Astrocyte (in vitro differentiated cells and primary cell): ENCODE measurements around the gene PPY. TPM values are rescaled to one million over a fixed set of nuclear protein-coding genes. Genes with fewer than 3 reads are reported as not detected.
A peak's percentile ranks its signal among the peaks of the same experiment; 100 is the strongest.

Source experiments
- DNase-seq: peaks from one replicate; pipeline ENCODE4 v3.0.0-alpha.2; 2010; ENCODE audit warnings: low read depth
- FAIRE-seq: peaks from 2 replicates; lab custom pipeline; 2011; peaks lifted over from hg19 to GRCh38; lab: Jason Lieb, UNC
- H2AFZ ChIP-seq: 2 replicates; pipeline ENCODE4 v1.6.0; 2012; ENCODE audit warnings: low read depth, low read length, inconsistent platforms
- H3K27ac ChIP-seq: 2 replicates; pipeline ENCODE4 v1.5.1; 2011; ENCODE audit warnings: low read depth, low read length, inconsistent platforms
- H3K27me3 ChIP-seq: 2 replicates; pipeline ENCODE4 v1.6.0; 2011; ENCODE audit warnings: low read length, inconsistent platforms; ENCODE audit not compliant: insufficient read depth
- H3K36me3 ChIP-seq: 2 replicates; pipeline ENCODE4 v1.5.1; 2011; ENCODE audit warnings: low read length, inconsistent platforms; ENCODE audit not compliant: insufficient read depth
- H3K4me1 ChIP-seq: 2 replicates; pipeline ENCODE4 v1.5.1; 2011; ENCODE audit warnings: low read length, inconsistent platforms; ENCODE audit not compliant: insufficient read depth
- H3K4me2 ChIP-seq: 2 replicates; pipeline ENCODE4 v1.6.0; 2012; ENCODE audit warnings: low read length, inconsistent platforms
- H3K4me3 ChIP-seq: 2 replicates; pipeline ENCODE4 v1.5.1; 2011; ENCODE audit warnings: low read depth, mild to moderate bottlenecking, low read length, inconsistent platforms; ENCODE audit not compliant: insufficient read depth
- H3K79me2 ChIP-seq: 2 replicates; pipeline ENCODE4 v1.6.0; 2012; ENCODE audit warnings: mild to moderate bottlenecking, low read length, inconsistent platforms; ENCODE audit not compliant: insufficient read depth
- H3K9ac ChIP-seq: 2 replicates; pipeline ENCODE4 v1.6.0; 2012; ENCODE audit warnings: mild to moderate bottlenecking, low read length, inconsistent platforms
- H3K9me3 ChIP-seq: 2 replicates; pipeline ENCODE4 v1.5.1; 2012; ENCODE audit warnings: low read depth, mild to moderate bottlenecking, low read length, inconsistent platforms; ENCODE audit not compliant: insufficient read depth
- H4K20me1 ChIP-seq: 2 replicates; pipeline ENCODE4 v1.6.0; 2012; ENCODE audit warnings: low read length, inconsistent platforms; ENCODE audit not compliant: insufficient read depth
- H3K27ac Mint-ChIP-seq: one replicate; pipeline ENCODE4 v1.8.0; 2021; ENCODE audit warnings: mild to moderate bottlenecking, mixed read lengths; ENCODE audit not compliant: unreplicated experiment
- H3K27me3 Mint-ChIP-seq: one replicate; pipeline ENCODE4 v1.8.0; 2021; ENCODE audit warnings: low read depth, mixed read lengths; ENCODE audit not compliant: unreplicated experiment
- H3K36me3 Mint-ChIP-seq: one replicate; pipeline ENCODE4 v1.8.0; 2021; ENCODE audit warnings: low read depth, mixed read lengths; ENCODE audit not compliant: unreplicated experiment
- H3K4me1 Mint-ChIP-seq: one replicate; pipeline ENCODE4 v1.8.0; 2021; ENCODE audit warnings: low read depth, mixed read lengths; ENCODE audit not compliant: unreplicated experiment
- H3K4me3 Mint-ChIP-seq: one replicate; pipeline ENCODE4 v1.8.0; 2021; ENCODE audit warnings: mild to moderate bottlenecking, moderate library complexity, mixed read lengths; ENCODE audit not compliant: unreplicated experiment
- H3K9me3 Mint-ChIP-seq: one replicate; pipeline ENCODE4 v1.8.0; 2021; ENCODE audit warnings: mild to moderate bottlenecking, mixed read lengths; ENCODE audit not compliant: unreplicated experiment
- CTCF ChIP-seq: IDR thresholded peaks from 2 replicates; pipeline ENCODE4 v1.5.1; 2011; ENCODE audit warnings: low read depth, mild to moderate bottlenecking, inconsistent platforms, low read length, moderate library complexity; ENCODE audit not compliant: insufficient read depth
- EZH2 ChIP-seq: IDR thresholded peaks from 2 replicates; pipeline ENCODE4 v1.6.1; 2012; ENCODE audit warnings: mild to moderate bottlenecking, low read length, inconsistent platforms; ENCODE audit not compliant: insufficient read depth
- total RNA-seq: library from RNA; stranded (reverse); gene quantifications from 2 replicates; pipeline ENCODE4 v1.2.1, GENCODE V29; 2021

Gene PPY
- total RNA-seq, 1 donor from 2014 or later: not detected

- H2AFZ ChIP-seq: no peak overlapping the region
Observed at GRCh38 chr17:43935204-43935925, 6.9 kb downstream of the PPY start.

GRCh38 chr17:43932923-43933322 lies 9.4 kb downstream of the PPY start:
- H3K36me3 ChIP-seq: no peaks in the 10 kb centered on the region
- no peaks in the 10 kb centered on the region for H3K4me1 ChIP-seq
- no peak for DNase-seq
- H3K79me2 ChIP-seq: no peaks in the 10 kb centered on the region
- no peaks in the 10 kb centered on the region for H4K20me1 ChIP-seq
- no peak overlapping the region for H3K4me2 ChIP-seq
- Mint-ChIP-seq H3K36me3 (no peaks in the 10 kb centered on the region), H3K4me1 (peaks cover 3% of the 10 kb centered on the region), H3K9me3 (no peaks in the 10 kb centered on the region), H3K27ac (no peak overlapping the region), H3K4me3 (no peak overlapping the region), H3K27me3 (peaks cover 31% of the 10 kb centered on the region)
- peaks cover 14% of the 10 kb centered on the region for H3K27me3 ChIP-seq
- H3K9me3 ChIP-seq: no peaks in the 10 kb centered on the region
- FAIRE-seq: no peak
- H3K27ac ChIP-seq: no peak overlapping the region
- TF ChIP-seq CTCF: no peak
- no peak for TF ChIP-seq EZH2
- H2AFZ ChIP-seq: no peak overlapping the region
- no peak overlapping the region for H3K4me3 ChIP-seq
- no peak overlapping the region for H3K9ac ChIP-seq

More at GRCh38 chr17:43935204-43935925, 6.9 kb downstream of the PPY start:
- H3K27me3 Mint-ChIP-seq: peaks cover 39% of the 10 kb centered on the region
- no peak overlapping the region for H3K27ac ChIP-seq
- FAIRE-seq (no peak), DNase-seq (no peak)
- H3K36me3 ChIP-seq: no peaks in the 10 kb centered on the region
- TF ChIP-seq EZH2: no peak
- no peak for TF ChIP-seq CTCF
- H3K4me3 Mint-ChIP-seq: no peak overlapping the region
- H3K79me2 ChIP-seq: no peaks in the 10 kb centered on the region
- H3K27ac Mint-ChIP-seq: no peak overlapping the region
- H3K4me1 ChIP-seq: no peaks in the 10 kb centered on the region
- no peaks in the 10 kb centered on the region for H4K20me1 ChIP-seq
- no peak overlapping the region for H3K9ac ChIP-seq
- peaks cover 7% of the 10 kb centered on the region for H3K27me3 ChIP-seq
- H3K9me3 ChIP-seq: no peaks in the 10 kb centered on the region
- H3K4me2 ChIP-seq: no peak overlapping the region
- H3K4me1 Mint-ChIP-seq: peaks cover 3% of the 10 kb centered on the region
- no peaks in the 10 kb centered on the region for H3K36me3 Mint-ChIP-seq
- H3K9me3 Mint-ChIP-seq: no peaks in the 10 kb centered on the region
- no peak overlapping the region for H3K4me3 ChIP-seq

- peak overlapping the region; percentile 47 for H3K27ac Mint-ChIP-seq
- Histone ChIP-seq H3K27ac (no peak overlapping the region), H3K9ac (no peak overlapping the region), H3K27me3 (peaks cover 19% of the 10 kb centered on the region), H3K4me1 (no peaks in the 10 kb centered on the region), H3K79me2 (no peaks in the 10 kb centered on the region), H2AFZ (no peak overlapping the region), H3K9me3 (no peaks in the 10 kb centered on the region), H3K36me3 (no peaks in the 10 kb centered on the region), H4K20me1 (no peaks in the 10 kb centered on the region), H3K4me2 (no peak overlapping the region), H3K4me3 (no peak overlapping the region)
- no peak for FAIRE-seq
- no peak overlapping the region for H3K4me3 Mint-ChIP-seq
- H3K9me3 Mint-ChIP-seq: no peaks in the 10 kb centered on the region
- DNase-seq: no peak
- H3K36me3 Mint-ChIP-seq: no peaks in the 10 kb centered on the region
- peaks cover 7% of the 10 kb centered on the region for H3K4me1 Mint-ChIP-seq
- peaks cover 33% of the 10 kb centered on the region for H3K27me3 Mint-ChIP-seq
- TF ChIP-seq EZH2 (no peak), CTCF (no peak)
Observed at GRCh38 chr17:43932357-43932756, 9.9 kb downstream of the PPY start.
